Activated T-cell treated with anti-CD3 and anti-CD28 coated beads, Interleukin-2, amount 50 U/mL, for 24 hours (primary cell): ENCODE measurements around the gene IFT88.
A peak's percentile ranks its signal among the peaks of the same experiment; 100 is the strongest.

Experiments
- DNase-seq: peaks from one replicate; pipeline ENCODE4 v3.0.0-alpha.2; 2020
- H3K27ac Mint-ChIP-seq: 2 replicates; pipeline ENCODE4 v1.8.0; 2020; ENCODE audit warnings: mild to moderate bottlenecking, mixed read lengths
- H3K27me3 Mint-ChIP-seq: 2 replicates; pipeline ENCODE4 v1.8.0; 2020; ENCODE audit warnings: mixed read lengths
- H3K36me3 Mint-ChIP-seq: 2 replicates; pipeline ENCODE4 v1.8.0; 2020; ENCODE audit warnings: low read depth, mixed read lengths
- H3K4me1 Mint-ChIP-seq: 2 replicates; pipeline ENCODE4 v1.8.0; 2020; ENCODE audit warnings: low read depth, mixed read lengths
- H3K4me3 Mint-ChIP-seq: 2 replicates; pipeline ENCODE4 v1.8.0; 2020; ENCODE audit warnings: mild to moderate bottlenecking, moderate library complexity, mixed read lengths
- H3K9me3 Mint-ChIP-seq: 2 replicates; pipeline ENCODE4 v1.8.0; 2020; ENCODE audit warnings: mixed read lengths

IFT88 gene, protein sequence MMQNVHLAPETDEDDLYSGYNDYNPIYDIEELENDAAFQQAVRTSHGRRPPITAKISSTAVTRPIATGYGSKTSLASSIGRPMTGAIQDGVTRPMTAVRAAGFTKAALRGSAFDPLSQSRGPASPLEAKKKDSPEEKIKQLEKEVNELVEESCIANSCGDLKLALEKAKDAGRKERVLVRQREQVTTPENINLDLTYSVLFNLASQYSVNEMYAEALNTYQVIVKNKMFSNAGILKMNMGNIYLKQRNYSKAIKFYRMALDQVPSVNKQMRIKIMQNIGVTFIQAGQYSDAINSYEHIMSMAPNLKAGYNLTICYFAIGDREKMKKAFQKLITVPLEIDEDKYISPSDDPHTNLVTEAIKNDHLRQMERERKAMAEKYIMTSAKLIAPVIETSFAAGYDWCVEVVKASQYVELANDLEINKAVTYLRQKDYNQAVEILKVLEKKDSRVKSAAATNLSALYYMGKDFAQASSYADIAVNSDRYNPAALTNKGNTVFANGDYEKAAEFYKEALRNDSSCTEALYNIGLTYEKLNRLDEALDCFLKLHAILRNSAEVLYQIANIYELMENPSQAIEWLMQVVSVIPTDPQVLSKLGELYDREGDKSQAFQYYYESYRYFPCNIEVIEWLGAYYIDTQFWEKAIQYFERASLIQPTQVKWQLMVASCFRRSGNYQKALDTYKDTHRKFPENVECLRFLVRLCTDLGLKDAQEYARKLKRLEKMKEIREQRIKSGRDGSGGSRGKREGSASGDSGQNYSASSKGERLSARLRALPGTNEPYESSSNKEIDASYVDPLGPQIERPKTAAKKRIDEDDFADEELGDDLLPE

DNA sequence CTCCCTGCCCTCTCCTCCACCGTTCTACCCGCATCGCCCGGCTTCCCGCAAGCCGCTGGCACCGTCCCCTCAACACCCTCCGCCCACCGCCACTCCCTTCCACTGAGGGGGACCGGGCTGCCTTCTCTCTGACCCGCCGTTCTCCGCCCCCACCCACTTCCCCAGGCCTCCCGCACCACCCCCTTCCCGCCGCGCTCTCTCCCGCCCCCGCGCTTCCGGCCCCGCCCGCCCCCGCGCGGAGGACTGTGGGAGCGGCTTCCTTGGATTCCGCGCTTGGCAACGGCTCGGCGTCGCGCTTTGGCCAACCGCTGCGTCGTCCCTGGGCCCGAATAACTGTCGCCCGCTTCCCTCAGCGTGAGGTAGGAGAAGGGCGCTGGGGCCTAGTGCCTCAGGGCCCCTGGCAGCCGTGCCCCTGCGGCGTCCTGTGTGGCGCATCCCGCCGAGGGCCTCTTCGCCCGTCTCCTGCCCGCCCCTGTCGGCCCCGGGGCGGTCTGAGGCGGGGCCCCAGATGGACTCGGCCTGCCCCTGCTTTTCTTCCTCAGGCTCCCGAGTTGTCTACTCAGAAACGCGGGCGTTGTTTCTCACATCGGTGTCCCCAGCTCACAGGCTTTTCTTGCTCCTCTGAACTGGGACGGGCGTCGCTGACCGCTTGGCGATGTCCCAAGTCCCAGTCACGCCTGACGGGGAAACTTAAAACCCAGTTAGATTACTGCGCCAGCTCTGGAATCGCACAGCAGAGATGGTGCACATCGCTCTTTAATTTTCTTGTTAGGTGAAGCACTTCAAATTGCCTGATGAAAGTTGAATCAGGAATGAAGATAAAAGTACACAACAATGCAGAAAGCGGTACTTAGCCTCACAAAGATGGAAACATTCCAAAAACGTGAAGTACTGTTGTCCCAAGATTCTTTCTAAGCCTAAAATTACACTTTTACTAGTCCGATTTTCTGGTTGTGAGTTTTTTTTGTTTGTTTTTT lies at the start of gene IFT88:
Gene IFT88, plus strand, starts transcription at position 260 of the 977 bp plus-strand sequence. CDS start 7,229 bp downstream, outside the sequence.
- peaks cover 18% of the 10 kb centered on the region for H3K36me3 Mint-ChIP-seq
- peak within 1 kb of the TSS; percentile 93 for H3K27ac Mint-ChIP-seq
- H3K4me3 Mint-ChIP-seq, result peak within 1 kb of the TSS; percentile 86
- H3K4me1 Mint-ChIP-seq, result peaks cover 36% of the 10 kb centered on the region
- H3K9me3 Mint-ChIP-seq, result peaks cover 21% of the 10 kb centered on the region
- H3K27me3 Mint-ChIP-seq, result no peaks in the 10 kb centered on the region
- peak; percentile 89 for DNase-seq

DNA sequence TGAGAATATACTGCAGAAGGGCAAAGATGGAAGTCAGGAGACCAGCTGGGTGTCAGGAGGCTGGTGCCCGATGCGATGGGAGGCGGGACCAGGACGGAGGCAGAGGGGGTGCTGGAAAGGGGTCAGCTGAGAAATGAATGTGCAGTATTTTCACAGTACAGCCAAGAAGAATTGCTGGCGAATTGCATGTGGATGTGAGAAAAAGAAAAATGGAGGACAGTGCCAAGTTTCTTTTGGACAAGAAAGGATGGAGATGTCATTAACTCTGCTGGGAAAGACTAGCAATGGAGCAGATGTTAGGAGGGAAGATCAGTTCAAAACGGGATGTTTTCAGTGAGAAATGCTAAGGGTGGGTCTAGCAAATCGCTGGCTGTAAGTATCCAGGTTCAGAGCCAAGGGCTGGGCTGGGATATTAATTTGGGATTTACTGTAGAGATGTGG lies 48.3 kb upstream of the IFT88 start:
- Mint-ChIP-seq H3K27me3 (no peaks in the 10 kb centered on the region), H3K4me1 (peaks cover 19% of the 10 kb centered on the region), H3K27ac (no peak overlapping the region), H3K36me3 (no peaks in the 10 kb centered on the region), H3K9me3 (no peaks in the 10 kb centered on the region), H3K4me3 (no peak overlapping the region)
- DNase-seq, result no peak

DNA sequence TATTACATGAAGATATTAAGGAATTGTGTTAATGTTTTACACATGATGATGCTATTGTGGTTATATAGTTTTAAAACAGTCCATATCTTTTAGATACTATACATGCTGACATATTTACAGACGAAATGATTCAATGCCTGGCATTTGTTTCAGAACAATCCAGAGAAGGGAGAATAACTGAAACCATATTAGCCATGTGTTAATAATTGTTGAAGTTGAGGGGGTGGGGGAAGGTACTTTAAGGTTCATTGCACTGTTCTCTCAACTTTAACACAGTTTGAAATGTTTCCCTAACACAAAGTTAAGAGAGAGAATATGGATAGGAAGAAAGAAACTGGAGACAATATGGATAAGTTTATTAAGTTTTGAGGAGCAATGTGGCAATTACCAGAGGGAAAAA lies 47.1 kb upstream of the IFT88 start:
- Mint-ChIP-seq H3K27ac (no peak overlapping the region), H3K9me3 (no peaks in the 10 kb centered on the region), H3K4me3 (no peak overlapping the region), H3K27me3 (no peaks in the 10 kb centered on the region), H3K36me3 (no peaks in the 10 kb centered on the region), H3K4me1 (peaks cover 25% of the 10 kb centered on the region)
- DNase-seq, result no peak

DNA sequence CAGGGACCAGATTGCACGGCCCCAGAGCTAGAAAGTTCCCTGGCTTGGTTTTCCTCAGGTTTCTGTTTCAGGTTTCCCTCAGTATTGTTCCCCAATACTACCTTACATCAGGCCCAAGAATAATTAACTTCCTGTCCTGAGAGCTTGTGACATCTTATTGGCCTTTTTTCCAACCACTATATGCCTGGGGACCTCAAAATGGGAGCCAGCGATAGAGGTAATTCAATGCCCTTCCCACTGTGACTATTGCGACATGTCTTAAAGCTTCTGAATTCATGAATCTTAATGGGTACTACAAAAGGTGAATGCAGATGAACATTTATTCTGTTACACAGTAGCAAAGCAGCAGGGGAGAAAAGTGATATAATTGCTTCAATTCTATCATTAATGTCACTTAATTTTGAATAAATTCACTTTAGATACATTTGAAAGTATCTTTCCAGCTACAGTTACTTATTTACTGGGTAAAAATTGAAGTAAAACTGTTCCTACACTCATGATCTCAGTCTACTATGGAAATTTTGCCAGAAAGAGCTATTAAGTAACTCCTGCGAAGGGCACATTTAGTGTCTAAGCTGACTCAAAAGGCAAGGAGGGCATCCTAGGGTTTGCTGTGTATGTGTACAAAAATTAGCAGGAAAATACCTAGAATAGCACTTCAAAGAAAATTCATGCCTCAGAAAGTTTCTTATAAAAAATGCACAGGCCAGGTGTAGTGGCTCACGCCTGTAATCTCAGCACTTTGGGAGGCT lies 45.4 kb upstream of the IFT88 start:
- Mint-ChIP-seq H3K9me3 (no peaks in the 10 kb centered on the region), H3K4me1 (peaks cover 35% of the 10 kb centered on the region), H3K4me3 (no peak overlapping the region), H3K36me3 (no peaks in the 10 kb centered on the region), H3K27ac (no peak overlapping the region), H3K27me3 (no peaks in the 10 kb centered on the region)
- no peak for DNase-seq

DNA sequence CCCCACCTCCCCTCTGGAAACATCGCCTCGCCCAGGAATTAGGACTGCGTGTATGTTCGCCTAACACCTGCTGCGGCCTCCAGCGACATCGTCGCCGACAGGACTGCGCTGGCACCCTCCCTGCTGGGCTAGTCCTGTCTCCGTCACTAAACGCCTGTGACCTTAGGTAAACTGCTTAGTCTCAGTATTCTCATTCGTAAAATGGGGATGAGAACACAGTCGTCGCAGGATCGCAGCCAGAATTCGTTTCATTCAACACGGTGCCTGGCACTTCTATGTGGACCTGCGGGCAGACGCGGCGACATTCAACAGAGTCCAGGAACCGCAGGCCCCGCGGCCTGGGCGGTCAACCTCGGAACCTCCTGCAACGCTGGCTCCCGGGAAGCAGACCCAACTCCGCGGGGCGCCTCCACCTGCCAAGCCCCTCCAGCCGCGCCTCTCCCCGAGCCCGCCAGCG lies 41.8 kb upstream of the IFT88 start:
- peak overlapping the region; percentile 80 for H3K27ac Mint-ChIP-seq
- no peak for DNase-seq
- peaks cover 46% of the 10 kb centered on the region for H3K4me1 Mint-ChIP-seq
- no peaks in the 10 kb centered on the region for H3K9me3 Mint-ChIP-seq
- no peaks in the 10 kb centered on the region for H3K36me3 Mint-ChIP-seq
- H3K27me3 Mint-ChIP-seq, result no peaks in the 10 kb centered on the region
- H3K4me3 Mint-ChIP-seq, result peak overlapping the region; percentile 85

DNA sequence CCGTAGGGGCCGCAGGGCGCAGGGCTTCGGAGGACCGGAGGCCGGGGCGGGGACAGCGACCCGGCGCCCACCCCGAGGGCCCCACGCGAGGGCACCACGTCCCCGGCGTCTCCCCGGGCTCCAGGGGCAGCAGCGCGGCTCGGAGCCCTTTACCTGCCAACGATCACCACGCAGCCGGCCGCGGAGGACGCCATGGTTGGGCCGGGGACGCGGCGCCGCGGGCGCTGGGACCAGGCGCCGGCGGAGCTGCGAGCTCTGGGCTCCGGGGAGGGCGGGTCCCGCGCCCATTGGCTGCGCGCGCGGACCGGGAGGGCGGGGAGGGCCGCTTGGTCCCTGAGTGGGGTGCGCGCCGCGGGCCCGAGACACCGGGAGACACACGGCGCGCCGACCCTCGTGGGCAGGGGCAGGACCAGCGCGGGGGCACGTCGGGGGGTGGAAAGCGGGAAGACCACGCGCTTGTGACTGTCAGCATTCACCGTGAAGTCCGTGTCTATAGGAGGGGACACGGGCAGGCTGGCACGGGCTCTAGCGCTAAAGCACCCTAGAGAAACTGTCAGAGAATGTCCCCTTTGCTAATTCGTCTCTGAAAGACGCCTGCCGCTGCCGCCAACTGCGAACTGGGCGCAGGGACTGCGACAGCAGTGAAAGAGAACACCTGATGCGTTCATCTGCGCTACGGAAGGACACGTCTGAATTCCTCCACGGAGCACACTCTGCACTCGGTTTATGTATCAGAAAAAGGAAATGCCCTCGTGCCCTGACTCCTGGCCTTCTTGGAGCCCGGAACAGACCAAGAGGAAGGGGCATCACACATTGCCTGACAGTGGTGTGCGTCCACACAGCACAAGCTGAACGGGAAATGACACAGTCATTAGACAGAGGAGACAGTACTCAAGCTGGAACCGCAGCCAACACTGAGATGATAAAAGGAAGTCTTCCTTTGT lies 41.1 kb upstream of the IFT88 start, which contains the start of gene CRYL1:
Gene CRYL1, minus strand, starts transcription at position 257 of the 944 bp plus-strand sequence. Its CDS starts 63 bp downstream, at position 194.
- peak within 1 kb of the TSS; percentile 97 for H3K27ac Mint-ChIP-seq
- no peaks in the 10 kb centered on the region for H3K9me3 Mint-ChIP-seq
- DNase-seq, result peak; percentile 86
- H3K4me3 Mint-ChIP-seq, result peak within 1 kb of the TSS; percentile 85
- no peaks in the 10 kb centered on the region for H3K27me3 Mint-ChIP-seq
- peaks cover 46% of the 10 kb centered on the region for H3K4me1 Mint-ChIP-seq
- no peaks in the 10 kb centered on the region for H3K36me3 Mint-ChIP-seq

DNA sequence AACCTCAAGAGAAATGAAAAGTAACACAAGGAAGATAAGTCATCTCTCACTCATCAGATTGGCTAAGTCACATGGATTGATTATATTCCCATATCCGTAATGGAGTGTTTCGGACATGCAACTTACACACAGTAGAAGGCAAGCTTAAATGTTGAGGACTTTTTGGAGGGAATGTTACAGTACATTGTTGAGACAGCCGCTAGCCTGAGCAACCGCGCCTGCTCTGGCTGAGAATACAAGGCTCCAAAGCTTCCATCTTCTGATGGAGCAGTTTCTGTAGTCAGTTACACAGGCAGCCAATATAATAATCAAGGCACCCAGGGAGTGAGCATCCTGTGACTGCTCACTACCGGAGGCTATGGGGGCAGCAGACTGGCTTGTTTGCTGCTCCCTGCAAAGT lies 40.3 kb upstream of the IFT88 start:
- no peaks in the 10 kb centered on the region for H3K27me3 Mint-ChIP-seq
- H3K27ac Mint-ChIP-seq, result peak overlapping the region; percentile 97
- H3K4me3 Mint-ChIP-seq, result peak overlapping the region; percentile 84
- DNase-seq, result no peak
- peaks cover 44% of the 10 kb centered on the region for H3K4me1 Mint-ChIP-seq
- H3K9me3 Mint-ChIP-seq, result no peaks in the 10 kb centered on the region
- H3K36me3 Mint-ChIP-seq, result no peaks in the 10 kb centered on the region

DNA sequence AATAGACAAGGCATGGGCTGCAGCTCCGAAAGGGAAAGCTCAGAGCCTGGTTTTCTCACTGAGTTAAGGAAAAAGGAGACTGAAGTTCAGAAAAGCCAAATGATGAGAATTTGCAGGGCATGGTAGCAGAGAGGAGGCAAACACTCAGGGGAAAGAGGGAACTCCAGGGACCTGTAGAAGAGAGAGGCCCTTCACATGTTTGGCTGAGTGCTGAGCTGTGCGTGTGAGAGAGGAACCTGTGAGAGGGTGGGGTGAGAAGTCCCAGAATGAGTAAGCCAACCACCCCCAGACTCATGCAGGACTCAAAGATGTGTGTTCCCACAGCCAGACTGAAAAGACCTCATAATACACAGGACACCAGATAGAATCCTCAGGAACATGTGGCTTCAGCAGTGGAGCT lies 38.5 kb upstream of the IFT88 start:
- Mint-ChIP-seq H3K27me3 (no peaks in the 10 kb centered on the region), H3K36me3 (no peaks in the 10 kb centered on the region), H3K27ac (no peak overlapping the region), H3K4me1 (peaks cover 33% of the 10 kb centered on the region), H3K9me3 (no peaks in the 10 kb centered on the region), H3K4me3 (no peak overlapping the region)
- DNase-seq, result no peak

DNA sequence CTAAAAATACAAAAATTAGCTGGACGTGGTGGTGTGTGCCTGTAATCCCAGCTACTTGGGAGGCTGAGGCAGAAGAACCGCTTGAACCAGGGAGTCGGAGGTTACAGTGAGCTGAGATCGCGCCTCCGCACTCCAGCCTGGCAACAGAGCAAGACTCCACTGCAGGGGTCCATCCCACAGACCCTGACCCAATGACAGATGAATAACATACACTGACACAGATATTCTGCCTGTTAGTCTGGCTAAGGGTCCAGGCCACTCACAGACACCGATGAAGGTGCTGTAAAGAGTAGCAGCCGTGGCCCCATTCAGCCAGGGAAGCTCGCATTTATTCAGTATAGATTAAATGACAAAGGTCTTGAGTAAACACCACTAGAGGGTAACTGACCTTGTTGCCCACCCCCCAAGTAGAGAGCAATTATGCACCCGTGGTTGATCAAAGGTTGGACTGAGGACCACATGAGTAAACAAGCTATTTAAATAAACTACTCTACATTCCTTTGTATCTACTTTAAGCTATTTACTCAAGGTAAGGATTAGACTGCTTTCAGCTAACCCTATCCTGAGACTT lies 32.8 kb upstream of the IFT88 start:
- Mint-ChIP-seq H3K36me3 (no peaks in the 10 kb centered on the region), H3K27me3 (no peaks in the 10 kb centered on the region), H3K9me3 (peaks cover 3% of the 10 kb centered on the region), H3K27ac (no peak overlapping the region), H3K4me1 (no peaks in the 10 kb centered on the region), H3K4me3 (no peak overlapping the region)
- DNase-seq, result no peak

DNA sequence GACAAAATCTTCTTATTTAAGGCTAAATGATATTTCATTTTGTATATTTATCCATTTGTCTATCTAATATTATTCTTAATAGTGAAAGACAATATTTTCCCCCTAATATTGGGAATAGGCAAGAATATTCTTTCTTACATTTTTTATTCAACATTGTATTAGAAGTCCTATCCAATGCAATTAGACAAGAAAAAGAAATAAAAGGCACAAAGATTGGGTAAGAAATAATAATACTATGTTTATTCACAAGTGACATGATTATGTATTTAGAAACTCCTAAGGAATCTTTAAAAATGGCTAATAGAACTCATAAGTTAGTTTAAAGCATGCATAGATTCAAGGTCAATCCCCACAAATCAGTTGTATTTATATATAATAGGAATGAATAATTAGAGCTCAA lies 30.0 kb upstream of the IFT88 start:
- H3K27ac Mint-ChIP-seq, result no peak overlapping the region
- no peaks in the 10 kb centered on the region for H3K36me3 Mint-ChIP-seq
- no peak for DNase-seq
- H3K9me3 Mint-ChIP-seq, result peaks cover 3% of the 10 kb centered on the region
- no peaks in the 10 kb centered on the region for H3K27me3 Mint-ChIP-seq
- H3K4me3 Mint-ChIP-seq, result no peak overlapping the region
- no peaks in the 10 kb centered on the region for H3K4me1 Mint-ChIP-seq

DNA sequence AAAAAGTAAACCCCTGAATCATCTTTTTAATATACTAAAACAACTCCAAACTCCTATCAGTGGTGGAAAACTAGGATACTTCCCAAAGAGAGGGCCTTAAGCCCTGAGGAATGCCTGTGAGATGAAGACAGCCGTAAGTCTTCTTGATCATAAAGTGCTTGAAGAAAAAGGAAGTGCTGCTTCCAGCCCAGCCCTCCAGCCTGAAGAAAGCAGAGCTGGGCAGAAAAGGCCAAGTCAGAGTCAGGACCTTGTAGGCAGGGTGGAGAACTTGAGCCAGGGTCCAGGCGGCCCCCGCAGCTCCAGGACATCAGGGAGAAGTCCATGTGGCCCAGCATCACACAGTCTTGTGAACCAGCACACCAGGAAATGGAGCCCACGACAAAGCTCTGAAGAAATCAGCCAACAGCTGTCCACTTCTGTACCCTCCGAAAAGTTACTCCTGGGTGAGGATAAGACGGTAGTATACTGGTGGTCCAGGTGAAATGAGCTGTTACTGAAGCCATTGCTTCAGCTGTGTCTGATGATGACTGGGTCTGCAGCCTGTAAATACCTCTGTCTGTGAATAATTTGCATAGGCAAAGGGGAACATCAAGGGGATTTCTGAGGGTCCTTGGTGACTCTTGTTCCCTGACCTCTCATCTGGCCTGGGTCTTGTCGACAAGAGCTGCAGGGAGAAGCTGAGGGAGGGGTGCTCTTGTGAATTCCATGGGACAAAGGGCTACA lies 22.6 kb upstream of the IFT88 start:
- H3K27ac Mint-ChIP-seq, result no peak overlapping the region
- H3K4me3 Mint-ChIP-seq, result no peak overlapping the region
- H3K4me1 Mint-ChIP-seq, result peaks cover 9% of the 10 kb centered on the region
- DNase-seq, result no peak
- no peaks in the 10 kb centered on the region for H3K27me3 Mint-ChIP-seq
- H3K9me3 Mint-ChIP-seq, result no peaks in the 10 kb centered on the region
- H3K36me3 Mint-ChIP-seq, result no peaks in the 10 kb centered on the region

DNA sequence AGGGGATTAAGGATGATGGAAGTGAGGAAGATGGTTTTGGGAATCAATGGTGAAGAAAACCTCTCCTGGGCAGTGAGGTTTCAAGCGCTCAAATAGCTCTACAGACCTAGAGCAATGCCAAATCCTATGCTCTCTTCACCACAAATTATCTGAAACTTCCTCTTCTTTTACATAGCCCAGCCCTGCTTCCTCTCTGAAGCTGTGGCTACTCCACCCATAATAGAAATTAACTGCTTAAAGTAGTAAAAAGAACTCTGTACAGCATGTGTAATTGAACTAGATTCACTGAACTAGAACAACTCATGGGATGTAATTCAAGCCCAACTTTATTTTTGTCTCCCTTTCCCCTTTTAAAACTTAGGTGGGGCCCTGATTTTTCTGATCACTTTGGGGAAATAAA lies 20.4 kb upstream of the IFT88 start:
- no peak for DNase-seq
- H3K27ac Mint-ChIP-seq, result no peak overlapping the region
- no peaks in the 10 kb centered on the region for H3K36me3 Mint-ChIP-seq
- no peaks in the 10 kb centered on the region for H3K27me3 Mint-ChIP-seq
- peaks cover 9% of the 10 kb centered on the region for H3K4me1 Mint-ChIP-seq
- H3K4me3 Mint-ChIP-seq, result no peak overlapping the region
- H3K9me3 Mint-ChIP-seq, result no peaks in the 10 kb centered on the region
